CD14-positive monocyte (primary cell): ENCODE measurements around the gene TTLL7. TPM values are rescaled to one million over a fixed set of nuclear protein-coding genes. Genes with fewer than 3 reads are reported as not detected.

Source experiments
- DNase-seq, 3 donors: peaks; one replicate each; pipeline ENCODE4 v3.0.0-alpha.2; 2011 to 2022
- H2AFZ ChIP-seq: 2 replicates; pipeline ENCODE4 v1.6.0; 2012; ENCODE audit warnings: mild to moderate bottlenecking, low read depth, low read length, inconsistent platforms; ENCODE audit not compliant: insufficient read depth, poor library complexity, severe bottlenecking
- H3K27ac ChIP-seq, 2 donors: 1 replicate in 1 of 2; 2 replicates in 1 of 2; pipeline ENCODE4 v1.5.1; 2012 to 2013; ENCODE audit warnings: low read length in 2 of 2, control low read depth in 1 of 2, inconsistent platforms in 1 of 2, low read depth in 1 of 2, mild to moderate bottlenecking in 1 of 2
- H3K27me3 ChIP-seq, 2 donors: one replicate each; pipeline versions ENCODE4 v1.6.0 to v1.6.1; 2011 to 2013; ENCODE audit warnings: low read length in 2 of 2; ENCODE audit not compliant: control insufficient read depth in 2 of 2, insufficient read depth in 2 of 2
- H3K36me3 ChIP-seq, 2 donors: replicated peaks in 1 of 2; 1 replicate in 1 of 2; 2 replicates in 1 of 2; pipeline versions ENCODE4 v1.5.1 to v1.6.1; 2012 to 2013; ENCODE audit warnings: low read length in 2 of 2, control low read depth in 1 of 2, inconsistent platforms in 1 of 2, mild to moderate bottlenecking in 1 of 2; ENCODE audit not compliant: insufficient read depth in 2 of 2, control insufficient read depth in 1 of 2
- H3K4me1 ChIP-seq, 2 donors: 1 replicate in 1 of 2; 2 replicates in 1 of 2; pipeline versions ENCODE4 v1.5.1 to v1.6.1; 2012 to 2013; ENCODE audit warnings: low read length in 2 of 2, control low read depth in 1 of 2, inconsistent platforms in 1 of 2, mild to moderate bottlenecking in 1 of 2, moderate library complexity in 1 of 2; ENCODE audit not compliant: insufficient read depth in 2 of 2, control insufficient read depth in 1 of 2
- H3K4me2 ChIP-seq: replicated peaks from 2 replicates; pipeline ENCODE3; 2012; ENCODE audit warnings: low read length, moderate library complexity, mild to moderate bottlenecking; ENCODE audit not compliant: poor library complexity, severe bottlenecking; ENCODE audit errors: extremely low read depth
- H3K4me3 ChIP-seq, 3 experiments: fragments of 200-600 bp in 1 of 3; sonication (generic) in 1 of 3; replicated peaks in 1 of 3; 1 replicate in 2 of 3; 2 replicates in 1 of 3; pipeline ENCODE4 v1.5.1; 2011 to 2013; ENCODE audit warnings: low read length in 3 of 3, mild to moderate bottlenecking in 3 of 3, control low read depth in 2 of 3, low read depth in 2 of 3, inconsistent platforms in 1 of 3, moderate library complexity in 1 of 3
- H3K79me2 ChIP-seq: 2 replicates; pipeline ENCODE4 v1.6.0; 2012; ENCODE audit warnings: mild to moderate bottlenecking, control low read depth, inconsistent platforms, low read length, moderate library complexity; ENCODE audit not compliant: insufficient read depth
- H3K9ac ChIP-seq: 2 replicates; pipeline ENCODE4 v1.6.0; 2017; ENCODE audit warnings: low read length, mild to moderate bottlenecking; ENCODE audit not compliant: insufficient read depth, poor library complexity, severe bottlenecking
- H3K9me3 ChIP-seq, 2 donors: replicated peaks in 1 of 2; 1 replicate in 1 of 2; 2 replicates in 1 of 2; pipeline versions ENCODE4 v1.5.1 to v1.6.1; 2012 to 2013; ENCODE audit warnings: low read length in 2 of 2, control low read depth in 1 of 2; ENCODE audit not compliant: control insufficient read depth in 1 of 2, insufficient read depth in 1 of 2
- H4K20me1 ChIP-seq: 2 replicates; pipeline ENCODE4 v1.6.0; 2012; ENCODE audit warnings: mild to moderate bottlenecking, low read length, control low read depth, moderate library complexity; ENCODE audit not compliant: insufficient read depth
- H3K27ac Mint-ChIP-seq, 7 donors: one replicate each; pipeline ENCODE4 v1.8.0; 2020; ENCODE audit warnings: mild to moderate bottlenecking in 7 of 7, mixed read lengths in 7 of 7, moderate library complexity in 6 of 7, inconsistent platforms in 2 of 7
- H3K27me3 Mint-ChIP-seq, 3 donors: one replicate each; pipeline ENCODE4 v1.8.0; 2021 to 2022; ENCODE audit warnings: low read depth in 3 of 3, mild to moderate bottlenecking in 3 of 3, mixed read lengths in 3 of 3, moderate library complexity in 3 of 3, inconsistent platforms in 1 of 3
- H3K36me3 Mint-ChIP-seq, 2 donors: one replicate each; pipeline ENCODE4 v1.8.0; 2020; ENCODE audit warnings: mixed read lengths in 2 of 2, inconsistent platforms in 1 of 2, mild to moderate bottlenecking in 1 of 2
- H3K4me1 Mint-ChIP-seq: one replicate; pipeline ENCODE4 v1.8.0; 2020; ENCODE audit warnings: mild to moderate bottlenecking, mixed read lengths
- H3K4me3 Mint-ChIP-seq, 2 donors: one replicate each; pipeline ENCODE4 v1.8.0; 2020; ENCODE audit warnings: mild to moderate bottlenecking in 2 of 2, mixed read lengths in 2 of 2, moderate library complexity in 1 of 2
- H3K9me3 Mint-ChIP-seq, 7 donors: one replicate each; pipeline ENCODE4 v1.8.0; 2020 to 2022; ENCODE audit warnings: mixed read lengths in 7 of 7, mild to moderate bottlenecking in 6 of 7, moderate library complexity in 6 of 7, inconsistent platforms in 2 of 7
- WGBS: methylation state at CpG from one replicate; pipeline ENCODE4 v1.1.5; 2013; ENCODE audit warnings: missing lambda C conversion rate; ENCODE audit not compliant: insufficient coverage; 5-methylcytosine and 5-hydroxymethylcytosine counted together
- intact Hi-C, 2 donors: fragments of 100-400 bp; cut with micrococcal nuclease; formaldehyde crosslinking; loops; one replicate each; pipeline versions ENCODE4 v1.15.0 to v1.15.1; 2023
- polyA plus RNA-seq, 3 donors: library from polyadenylated mRNA; depleted of rRNA in 1 of 3; unstranded in 2 of 3; stranded (reverse) in 1 of 3; fragments of 300-500 nt in 2 of 3; fragments of >200 nt in 1 of 3; fragmentation: Illumina TruSeq in 2 of 3; gene quantifications; 1 replicate in 2 of 3; 2 replicates in 1 of 3; pipeline ENCODE4 v1.2.3, GENCODE V29; 2012 to 2021
- TF ChIP-seq, protein P1 (sequence below): fragments of 200-600 bp; IDR thresholded peaks from one replicate; pipeline ENCODE4 v1.8.0; 2022; ENCODE audit warnings: antibody characterized with exemption, mild to moderate bottlenecking

The TTLL7 gene
- polyA plus RNA-seq, 3 donors, result 0.12 to 0.69 TPM; not detected in 1

DNA sequence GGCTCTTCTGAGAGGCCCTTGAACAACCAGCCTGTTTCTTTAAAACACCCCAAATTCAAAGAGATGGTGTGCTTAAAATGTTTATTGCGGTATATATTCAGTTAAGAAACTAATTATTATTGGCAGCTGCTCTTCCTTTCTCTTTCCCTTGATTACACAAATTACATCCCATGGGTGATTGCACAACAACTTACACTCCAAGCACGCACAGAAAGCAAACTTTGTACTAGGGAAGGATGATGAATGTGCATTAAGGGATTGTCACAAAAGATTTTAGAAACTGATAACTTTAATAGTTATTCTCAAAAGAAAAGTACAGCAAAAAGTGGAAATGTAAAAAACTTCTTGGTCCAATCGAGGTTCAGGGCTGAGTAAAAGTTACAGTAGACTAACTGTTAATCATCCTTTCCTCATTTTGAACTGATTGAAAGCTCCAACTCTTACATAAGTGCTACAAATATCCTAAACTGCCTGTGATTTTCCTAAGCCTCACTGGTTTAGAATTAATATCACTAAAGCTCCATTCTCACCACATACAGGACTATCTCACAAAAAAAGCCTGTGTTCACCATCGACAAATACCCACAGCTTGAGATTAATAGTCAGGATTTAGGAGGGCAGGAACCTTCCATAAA lies 153.4 kb downstream of the TTLL7 start:
- TF ChIP-seq, protein P1, sequence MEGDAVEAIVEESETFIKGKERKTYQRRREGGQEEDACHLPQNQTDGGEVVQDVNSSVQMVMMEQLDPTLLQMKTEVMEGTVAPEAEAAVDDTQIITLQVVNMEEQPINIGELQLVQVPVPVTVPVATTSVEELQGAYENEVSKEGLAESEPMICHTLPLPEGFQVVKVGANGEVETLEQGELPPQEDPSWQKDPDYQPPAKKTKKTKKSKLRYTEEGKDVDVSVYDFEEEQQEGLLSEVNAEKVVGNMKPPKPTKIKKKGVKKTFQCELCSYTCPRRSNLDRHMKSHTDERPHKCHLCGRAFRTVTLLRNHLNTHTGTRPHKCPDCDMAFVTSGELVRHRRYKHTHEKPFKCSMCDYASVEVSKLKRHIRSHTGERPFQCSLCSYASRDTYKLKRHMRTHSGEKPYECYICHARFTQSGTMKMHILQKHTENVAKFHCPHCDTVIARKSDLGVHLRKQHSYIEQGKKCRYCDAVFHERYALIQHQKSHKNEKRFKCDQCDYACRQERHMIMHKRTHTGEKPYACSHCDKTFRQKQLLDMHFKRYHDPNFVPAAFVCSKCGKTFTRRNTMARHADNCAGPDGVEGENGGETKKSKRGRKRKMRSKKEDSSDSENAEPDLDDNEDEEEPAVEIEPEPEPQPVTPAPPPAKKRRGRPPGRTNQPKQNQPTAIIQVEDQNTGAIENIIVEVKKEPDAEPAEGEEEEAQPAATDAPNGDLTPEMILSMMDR, result no peak
- Mint-ChIP-seq H3K27me3 (peaks cover 0 to 1% (median 0%) of the 10 kb centered on the region in 3 donors), H3K4me1 (peaks cover 9% of the 10 kb centered on the region), H3K27ac (no peak overlapping the region), H3K9me3 (peaks cover 0 to 6% (median 2%) of the 10 kb centered on the region in 7 donors), H3K36me3 (no peaks in the 10 kb centered on the region), H3K4me3 (no peak overlapping the region)
- peak in 1 of 3 donors; percentile 31 for DNase-seq
- no peak overlapping the region for H3K4me2 ChIP-seq
- H3K4me3 ChIP-seq, result no peak overlapping the region
- intact Hi-C loops, result no loop called here
- H3K9ac ChIP-seq, result no peak overlapping the region
- no peaks in the 10 kb centered on the region for H3K36me3 ChIP-seq
- no peak overlapping the region for H3K27ac ChIP-seq
- no CpG with 5 or more reads among the region's 4 CpGs for WGBS
- H3K4me1 ChIP-seq, result peaks cover 0 to 3% of the 10 kb centered on the region in 2 donors
- no peaks in the 10 kb centered on the region for H3K27me3 ChIP-seq
- H3K9me3 ChIP-seq, result no peaks in the 10 kb centered on the region
- H4K20me1 ChIP-seq, result no peaks in the 10 kb centered on the region
- no peak overlapping the region for H2AFZ ChIP-seq
- H3K79me2 ChIP-seq, result no peaks in the 10 kb centered on the region

DNA sequence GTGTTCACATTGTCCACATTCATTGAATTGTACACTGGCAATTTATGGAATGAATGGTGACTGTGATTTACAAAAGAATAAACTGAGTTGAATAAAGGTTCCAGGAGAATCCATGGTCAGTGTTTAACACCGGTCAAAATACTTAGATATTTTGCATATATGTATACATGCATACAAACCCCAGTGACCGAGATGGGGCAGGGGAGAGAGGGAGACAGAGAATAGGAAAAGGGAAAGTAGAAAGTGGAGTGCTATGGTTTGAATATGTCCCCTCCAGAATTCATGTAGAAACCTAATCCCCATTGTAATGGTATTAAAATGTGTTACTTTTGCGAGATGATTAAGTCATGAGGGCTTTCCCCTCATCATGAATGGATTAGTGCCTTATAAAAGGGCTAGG lies 154.4 kb downstream of the TTLL7 start:
- no peak for DNase-seq
- Histone ChIP-seq H3K27ac (no peak overlapping the region), H3K9ac (no peak overlapping the region), H2AFZ (no peak overlapping the region), H3K79me2 (no peaks in the 10 kb centered on the region), H3K4me3 (no peak overlapping the region), H3K36me3 (no peaks in the 10 kb centered on the region), H4K20me1 (no peaks in the 10 kb centered on the region), H3K27me3 (no peaks in the 10 kb centered on the region), H3K4me1 (peaks cover 0 to 3% of the 10 kb centered on the region in 2 donors), H3K9me3 (no peaks in the 10 kb centered on the region), H3K4me2 (no peak overlapping the region)
- Mint-ChIP-seq H3K9me3 (peaks cover 0 to 6% (median 2%) of the 10 kb centered on the region in 7 donors), H3K36me3 (no peaks in the 10 kb centered on the region), H3K27me3 (peaks cover 0 to 1% (median 0%) of the 10 kb centered on the region in 3 donors), H3K4me1 (peaks cover 9% of the 10 kb centered on the region), H3K27ac (peak overlapping the region in 1 of 7 donors; percentile 25), H3K4me3 (no peak overlapping the region)
- TF ChIP-seq, protein P1, result no peak
- intact Hi-C loops, result no loop called here
- no CpG with 5 or more reads among the region's 3 CpGs for WGBS
